ENCODE data around the gene PRLHR. TPM values are rescaled to one million over a fixed set of nuclear protein-coding genes. Genes with fewer than 3 reads are reported as not detected.

PRLHR gene
- total RNA-seq (not detected), polyA plus RNA-seq (not detected)
- long read RNA-seq, donor 1: 0 reads
- long read RNA-seq, donor 2: 0 reads
- long read RNA-seq, donor 3: 0 reads

DNA sequence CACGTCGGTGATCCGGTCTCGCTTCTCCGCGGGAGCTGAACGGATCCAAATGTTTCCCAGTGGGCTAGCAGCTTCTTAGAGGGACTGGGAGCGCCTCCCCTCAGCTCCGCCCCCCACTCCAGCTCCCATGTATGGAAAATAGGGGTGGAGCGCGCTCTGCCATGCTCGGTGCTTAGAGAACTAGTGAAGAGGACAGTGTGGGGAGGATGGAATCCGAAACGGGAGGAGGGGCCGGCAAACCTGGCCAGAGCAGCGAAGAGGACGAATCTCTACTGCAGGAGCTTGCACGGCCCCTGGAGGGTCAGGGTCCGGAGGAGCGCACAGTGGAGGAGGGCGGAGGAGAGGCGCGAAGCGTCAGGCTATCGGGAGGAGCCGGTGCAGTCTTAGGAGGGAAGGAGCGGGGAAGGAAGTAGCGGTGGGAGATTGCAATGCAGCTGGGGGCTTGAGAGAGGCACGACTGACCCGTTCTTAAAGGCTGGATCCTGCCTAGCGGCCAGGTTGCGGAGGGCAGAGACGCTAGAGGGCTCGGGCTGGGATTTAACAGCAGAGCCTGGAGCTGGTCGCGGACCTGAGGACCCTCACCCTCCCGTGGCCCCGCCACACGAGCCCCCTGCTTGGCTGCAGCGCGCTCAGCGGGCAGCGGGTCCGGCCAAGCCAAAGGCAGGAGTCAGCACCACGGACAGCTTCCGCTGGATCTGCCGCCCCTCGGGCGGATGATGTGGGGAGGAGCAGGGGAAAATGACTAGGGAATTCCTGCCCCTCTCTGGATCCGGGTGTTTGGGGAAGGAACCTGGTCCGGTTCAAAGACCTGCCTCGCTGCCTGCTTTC is at the start of gene PRLHR:
PRLHR (minus strand) TSS at position 51 of the 828 bp plus-strand sequence. CDS start 404 bp downstream, outside the sequence.
- Histone ChIP-seq H3K4me1 (no peaks in the 10 kb centered on the region), H3K27me3 (peaks cover 32 to 95% (median 54%) of the 10 kb centered on the region in 9 donors), H3K27ac (no peak within 1 kb of the TSS), H3K4me3 (no peak within 1 kb of the TSS), H3K9me3 (peaks cover 0 to 3% (median 0%) of the 10 kb centered on the region in 12 donors), H3K36me3 (no peaks in the 10 kb centered on the region)
- TF ChIP-seq, protein P1, sequence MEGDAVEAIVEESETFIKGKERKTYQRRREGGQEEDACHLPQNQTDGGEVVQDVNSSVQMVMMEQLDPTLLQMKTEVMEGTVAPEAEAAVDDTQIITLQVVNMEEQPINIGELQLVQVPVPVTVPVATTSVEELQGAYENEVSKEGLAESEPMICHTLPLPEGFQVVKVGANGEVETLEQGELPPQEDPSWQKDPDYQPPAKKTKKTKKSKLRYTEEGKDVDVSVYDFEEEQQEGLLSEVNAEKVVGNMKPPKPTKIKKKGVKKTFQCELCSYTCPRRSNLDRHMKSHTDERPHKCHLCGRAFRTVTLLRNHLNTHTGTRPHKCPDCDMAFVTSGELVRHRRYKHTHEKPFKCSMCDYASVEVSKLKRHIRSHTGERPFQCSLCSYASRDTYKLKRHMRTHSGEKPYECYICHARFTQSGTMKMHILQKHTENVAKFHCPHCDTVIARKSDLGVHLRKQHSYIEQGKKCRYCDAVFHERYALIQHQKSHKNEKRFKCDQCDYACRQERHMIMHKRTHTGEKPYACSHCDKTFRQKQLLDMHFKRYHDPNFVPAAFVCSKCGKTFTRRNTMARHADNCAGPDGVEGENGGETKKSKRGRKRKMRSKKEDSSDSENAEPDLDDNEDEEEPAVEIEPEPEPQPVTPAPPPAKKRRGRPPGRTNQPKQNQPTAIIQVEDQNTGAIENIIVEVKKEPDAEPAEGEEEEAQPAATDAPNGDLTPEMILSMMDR (IDR thresholded peaks at IDR 0.05): no peak
- no peak for TF ChIP-seq POLR2A (IDR thresholded peaks at IDR 0.05)
- intact Hi-C loops (cut with DNase I): no loop called here
- WGBS, 4 donors: 3 to 6% (median 4%) methylated on average over 36 to 52 of the region's 52 CpGs
- ATAC-seq (peak in 1 of 4 donors; percentile 50), DNase-seq (peak in 2 of 5 donors; percentile 13 to 29)

DNA sequence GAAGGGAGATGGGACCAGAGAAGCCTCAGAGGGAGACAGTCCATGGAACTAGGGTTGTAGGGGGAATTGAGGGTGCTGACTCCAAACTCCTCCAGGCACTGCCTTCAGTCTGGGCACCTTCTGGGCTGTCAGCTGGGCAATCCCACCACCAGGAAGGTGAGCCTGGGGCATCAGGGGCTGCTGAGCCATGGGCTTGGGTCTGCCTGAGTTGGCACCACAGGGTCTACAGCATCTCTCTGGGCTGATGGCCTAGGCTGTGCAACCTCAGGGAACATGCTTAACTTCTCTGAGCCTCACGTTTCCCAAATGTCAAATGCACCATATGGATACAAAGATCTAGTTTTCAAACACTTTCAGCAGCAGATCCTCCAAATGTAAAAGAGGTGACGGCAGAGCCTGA is 46.8 kb upstream of the PRLHR start:
- H3K9me3 ChIP-seq: no peaks in the 10 kb centered on the region
- intact Hi-C loops (cut with DNase I): no loop called here
- H3K27me3 ChIP-seq: peaks cover 0 to 6% (median 0%) of the 10 kb centered on the region in 9 donors
- no peak for DNase-seq
- ATAC-seq: no peak
- TF ChIP-seq POLR2A (IDR thresholded peaks at IDR 0.05): no peak
- TF ChIP-seq, protein P1 (IDR thresholded peaks at IDR 0.05): no peak
- H3K4me1 ChIP-seq: no peaks in the 10 kb centered on the region
- no peak overlapping the region for H3K27ac ChIP-seq
- no peaks in the 10 kb centered on the region for H3K36me3 ChIP-seq
- H3K4me3 ChIP-seq: no peak overlapping the region
- 59 to 92% (median 66%) methylated on average over 2 of the region's 2 CpGs for WGBS, 4 donors

DNA sequence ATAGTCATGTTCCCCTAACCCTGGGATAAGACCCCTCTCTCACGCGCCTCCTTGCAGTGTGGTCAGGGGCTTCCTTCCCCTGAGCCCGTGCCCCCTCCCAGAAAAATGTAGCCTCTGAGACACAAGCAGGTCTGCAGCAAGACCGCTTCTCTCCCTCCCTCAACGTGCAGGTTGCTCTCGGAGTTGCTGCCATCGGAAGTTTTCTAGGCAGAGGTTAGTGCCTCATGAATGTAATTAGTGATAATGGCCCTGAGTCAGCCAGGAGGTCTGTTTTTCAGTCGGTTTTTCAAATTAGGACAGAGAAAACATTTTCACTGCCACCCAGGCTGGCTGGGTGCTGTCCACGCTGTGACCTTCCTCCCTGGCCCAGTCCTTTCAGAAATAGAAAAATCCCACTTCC is 43.2 kb upstream of the PRLHR start:
- 57 to 72% (median 69%) methylated on average over 9 of the region's 9 CpGs for WGBS, 4 donors
- no peak overlapping the region for H3K27ac ChIP-seq
- H3K9me3 ChIP-seq: no peaks in the 10 kb centered on the region
- ATAC-seq (no peak), DNase-seq (no peak)
- H3K27me3 ChIP-seq: peaks cover 0 to 6% (median 0%) of the 10 kb centered on the region in 9 donors
- intact Hi-C loops (cut with DNase I): no loop called here
- H3K4me1 ChIP-seq: no peaks in the 10 kb centered on the region
- no peaks in the 10 kb centered on the region for H3K36me3 ChIP-seq
- H3K4me3 ChIP-seq: no peak overlapping the region
- TF ChIP-seq, protein P1 (IDR thresholded peaks at IDR 0.05): no peak
- TF ChIP-seq POLR2A (IDR thresholded peaks at IDR 0.05): no peak

DNA sequence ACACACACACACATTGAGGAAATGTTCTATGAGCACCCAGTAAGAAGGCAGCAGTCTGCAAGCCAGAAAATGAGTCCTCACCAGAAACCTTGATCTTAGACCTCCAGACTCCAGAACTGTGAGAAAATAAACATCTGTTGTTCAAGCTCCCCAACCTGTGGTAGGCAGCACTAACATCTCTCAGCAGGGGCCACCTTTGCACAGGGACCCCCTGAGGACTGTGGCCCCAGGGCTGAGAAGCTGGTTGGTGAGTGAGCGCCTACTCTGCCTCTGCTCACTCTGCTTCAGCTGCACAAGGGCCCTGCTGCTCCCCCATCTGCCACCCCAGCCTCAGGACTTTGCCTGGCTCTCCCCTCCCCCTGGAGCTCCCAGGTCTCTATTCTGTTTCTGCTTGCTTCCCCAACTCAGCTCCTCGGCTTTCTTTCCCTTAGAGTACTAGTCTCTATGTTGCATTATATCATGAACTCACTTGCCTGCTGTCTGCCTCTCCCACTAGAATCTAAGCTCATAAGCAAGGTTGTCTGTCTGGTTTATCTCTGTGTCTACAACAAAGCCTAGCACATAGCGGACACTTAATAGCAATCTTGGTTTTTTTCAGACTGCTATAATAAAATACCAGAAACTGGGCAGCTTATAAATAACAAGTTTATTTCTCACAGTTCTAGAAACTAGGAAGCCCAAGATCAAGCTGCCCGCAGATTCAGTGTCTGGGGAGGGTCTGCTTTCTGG is 40.4 kb upstream of the PRLHR start:
- intact Hi-C loops (cut with DNase I): no loop called here
- H3K27me3 ChIP-seq: no peaks in the 10 kb centered on the region
- 80 to 83% (median 81%) methylated on average over 4 of the region's 4 CpGs for WGBS, 4 donors
- no peaks in the 10 kb centered on the region for H3K4me1 ChIP-seq
- no peaks in the 10 kb centered on the region for H3K9me3 ChIP-seq
- H3K36me3 ChIP-seq: no peaks in the 10 kb centered on the region
- H3K4me3 ChIP-seq: no peak overlapping the region
- ATAC-seq: no peak
- peak overlapping the region in 1 of 12 donors; percentile 66 for H3K27ac ChIP-seq
- TF ChIP-seq, protein P1 (IDR thresholded peaks at IDR 0.05): no peak
- no peak for TF ChIP-seq POLR2A (IDR thresholded peaks at IDR 0.05)
- no peak for DNase-seq
